NK-92 (cell line): ENCODE results near the gene GBGT1.

ENCODE experiments used
- DNase-seq: peaks from one replicate; lab custom pipeline; 2025; ENCODE audit not compliant: unreplicated experiment; lab: John Stamatoyannopoulos, UW

The GBGT1 gene

GRCh38 chr9:133117271-133118178 lies 46.2 kb downstream of the GBGT1 start:
- DNase-seq, result no peak

- DNase-seq, result no peak
Measured at GRCh38 chr9:133116346-133117231, 47.1 kb downstream of the GBGT1 start.

- DNase-seq, result no peak
Measured at GRCh38 chr9:133115604-133116345, 47.9 kb downstream of the GBGT1 start.

DNA sequence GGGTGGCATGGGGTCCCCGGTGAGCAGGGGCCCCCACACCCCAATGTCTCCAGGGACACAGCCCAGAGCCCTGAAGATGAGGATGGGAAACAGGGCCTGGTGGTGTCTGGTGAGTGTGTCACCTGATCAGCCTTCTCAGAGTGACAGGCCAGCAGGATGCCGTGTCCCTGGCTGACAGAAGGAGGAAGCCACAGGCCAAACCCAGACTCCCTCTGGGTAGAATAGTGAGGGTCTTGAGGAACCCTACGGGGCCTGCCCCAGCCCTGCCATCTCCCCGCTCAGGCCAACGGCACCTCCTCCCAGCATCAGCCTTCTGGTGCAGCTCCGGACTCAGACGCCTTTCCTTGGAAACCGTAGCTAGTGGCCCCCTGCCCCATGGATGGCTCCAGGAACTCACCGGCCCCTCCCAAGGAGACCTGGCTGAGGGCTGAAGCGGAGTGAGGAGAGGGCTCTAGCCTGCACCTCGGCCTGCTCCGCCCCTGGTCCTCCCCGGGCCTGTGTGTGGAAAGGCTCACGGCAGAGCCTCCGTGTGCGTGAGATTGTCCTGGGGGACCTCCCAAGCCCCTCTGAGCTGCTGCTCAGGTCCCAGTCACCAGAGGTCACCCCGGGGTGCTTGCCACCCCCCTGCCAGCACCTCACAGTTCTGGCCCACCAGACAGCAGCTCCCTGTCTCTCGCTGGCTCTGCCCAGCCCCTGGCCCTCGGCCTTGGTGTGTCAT lies 48.7 kb downstream of the GBGT1 start:
- DNase-seq, result no peak

DNA sequence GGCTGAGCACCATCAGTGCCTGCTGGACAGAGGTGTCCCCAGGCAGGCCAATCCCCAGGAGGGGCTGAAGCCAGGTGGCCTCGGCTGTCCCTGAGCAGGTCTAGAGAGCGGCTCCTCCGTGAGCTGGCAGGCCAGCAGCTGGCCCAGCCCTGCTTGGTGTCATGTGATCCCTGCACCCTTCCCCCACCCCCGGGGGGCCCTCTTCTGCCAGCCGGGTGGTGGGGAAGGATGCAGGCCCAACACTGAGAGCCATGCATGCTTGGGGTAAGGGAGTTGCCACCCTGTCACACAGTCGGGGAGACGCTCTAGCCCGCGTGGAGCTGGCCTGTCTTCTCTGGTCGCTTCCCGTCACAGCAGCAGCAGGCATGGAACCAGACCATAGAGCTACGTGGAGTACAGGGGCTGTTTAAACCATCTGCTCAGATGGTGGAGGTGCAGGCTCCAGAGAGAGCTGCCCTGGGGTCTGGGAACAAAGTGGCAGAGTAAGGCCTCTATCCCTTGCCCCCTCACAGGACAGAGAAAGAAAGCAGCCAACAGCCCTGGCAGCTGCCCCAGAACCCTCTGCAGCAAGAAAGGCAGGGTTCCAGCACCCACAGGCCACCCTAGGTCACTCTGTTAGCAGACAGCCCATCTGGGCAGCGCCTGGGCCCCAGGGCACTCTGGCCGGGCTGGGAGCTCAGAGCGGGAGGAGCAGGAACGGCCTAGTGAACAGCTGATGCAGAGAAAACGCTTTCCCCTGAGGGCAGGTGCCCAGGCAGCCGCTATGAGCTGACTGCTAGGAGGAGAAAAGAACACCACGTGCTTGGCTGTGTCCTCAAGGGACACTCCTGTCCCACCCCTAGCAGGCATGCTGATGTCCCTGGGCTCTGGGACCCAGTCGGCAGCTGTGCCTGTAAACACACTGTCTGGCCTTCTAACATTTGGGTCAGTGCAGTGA lies 49.5 kb downstream of the GBGT1 start:
- DNase-seq, result no peak

DNA sequence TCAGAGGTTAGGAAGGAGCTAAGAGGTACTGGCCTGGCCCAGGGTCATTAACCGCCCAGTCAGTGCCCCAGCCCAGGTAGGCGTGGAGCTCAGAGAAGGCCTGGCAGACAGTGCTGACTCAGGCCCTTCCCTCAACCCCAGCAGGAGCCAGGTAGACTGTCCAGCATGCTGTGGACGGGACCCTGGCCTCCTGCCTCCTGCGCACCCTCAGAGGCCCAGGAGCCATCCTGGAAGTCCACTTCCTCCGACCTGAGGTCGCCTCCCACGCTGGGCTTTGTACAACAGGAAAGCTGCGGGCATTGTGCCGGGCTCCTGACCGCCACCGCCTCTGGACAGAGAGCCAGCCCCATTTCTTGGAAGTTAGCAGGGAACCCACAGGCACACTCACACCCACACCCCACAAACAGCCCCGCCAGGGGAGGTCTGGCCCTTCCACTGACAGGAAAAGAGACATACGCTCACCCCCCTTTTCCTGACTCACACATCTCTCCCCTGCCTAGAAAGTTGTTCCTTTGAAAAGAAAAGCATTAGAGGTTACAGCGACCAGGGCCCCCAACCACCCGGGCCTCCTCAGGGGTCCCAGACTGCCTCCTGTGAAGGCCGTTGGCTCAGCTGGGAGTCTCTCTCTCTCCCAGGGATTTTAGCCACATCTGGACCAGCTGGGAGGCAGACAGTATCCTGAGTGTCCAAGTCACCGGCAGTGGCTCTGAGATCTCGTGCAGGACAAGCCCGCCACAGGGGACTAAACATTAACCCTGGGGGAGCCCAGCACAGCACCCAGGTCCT lies 50.4 kb downstream of the GBGT1 start:
- DNase-seq, result no peak

DNA sequence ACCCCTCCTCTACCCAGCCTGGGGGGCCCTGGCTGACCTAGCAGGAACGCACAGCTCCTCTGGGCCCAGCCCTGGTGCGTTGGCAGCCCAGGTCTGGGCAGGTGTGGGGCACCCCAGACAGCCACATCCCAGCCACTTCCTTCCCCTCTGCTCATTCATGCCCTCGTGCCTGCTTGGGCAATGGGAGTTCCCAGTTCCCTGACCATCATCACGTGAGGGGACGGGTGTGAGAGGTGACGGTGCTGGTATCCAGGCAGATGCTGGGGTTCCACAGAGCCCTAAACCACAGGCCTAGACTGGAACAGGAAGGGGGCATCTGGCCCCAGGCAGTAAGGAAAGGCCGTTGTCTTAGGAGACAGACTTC lies 51.1 kb downstream of the GBGT1 start:
- DNase-seq, result no peak

DNA sequence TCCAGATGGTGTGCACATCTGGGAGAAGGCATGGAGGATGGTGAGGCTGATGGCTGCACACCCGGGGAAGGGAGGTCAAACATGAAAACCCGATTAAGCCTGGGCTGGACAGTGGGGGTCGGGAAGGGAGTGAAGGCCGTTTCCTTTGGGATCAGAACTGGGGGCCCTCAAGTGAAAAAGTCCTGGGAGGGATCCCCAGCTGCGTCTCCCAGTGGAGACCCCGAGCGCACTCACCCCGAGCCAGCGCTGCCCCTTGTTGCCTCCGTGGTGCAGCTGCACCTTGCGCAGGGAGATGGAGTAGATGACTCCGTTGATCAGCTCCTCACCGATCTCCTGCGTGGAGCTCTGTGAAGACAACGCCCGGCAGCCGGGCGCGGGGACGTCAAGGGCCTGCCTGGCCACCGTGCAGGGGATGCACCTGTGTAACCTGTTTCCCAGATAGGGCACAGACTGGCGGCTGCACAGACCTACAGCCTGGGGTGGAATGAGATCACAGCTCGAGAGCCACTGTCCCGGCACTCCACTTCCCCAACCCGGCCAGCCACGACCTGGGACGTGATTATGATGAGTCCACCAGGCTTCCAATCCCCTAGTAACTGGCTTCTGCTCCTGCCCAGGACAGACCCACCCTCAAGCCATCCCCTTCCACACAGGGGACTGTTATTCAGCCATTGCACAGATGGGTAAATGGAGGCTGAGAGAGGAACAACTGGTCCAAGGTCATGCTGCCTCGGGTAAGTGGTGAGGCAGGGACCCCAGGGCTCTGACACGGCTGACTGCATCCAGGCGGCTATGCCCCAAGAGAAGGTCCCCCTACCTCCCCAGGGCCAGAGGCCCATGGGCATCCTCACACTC lies 51.7 kb downstream of the GBGT1 start:
- DNase-seq, result no peak

DNA sequence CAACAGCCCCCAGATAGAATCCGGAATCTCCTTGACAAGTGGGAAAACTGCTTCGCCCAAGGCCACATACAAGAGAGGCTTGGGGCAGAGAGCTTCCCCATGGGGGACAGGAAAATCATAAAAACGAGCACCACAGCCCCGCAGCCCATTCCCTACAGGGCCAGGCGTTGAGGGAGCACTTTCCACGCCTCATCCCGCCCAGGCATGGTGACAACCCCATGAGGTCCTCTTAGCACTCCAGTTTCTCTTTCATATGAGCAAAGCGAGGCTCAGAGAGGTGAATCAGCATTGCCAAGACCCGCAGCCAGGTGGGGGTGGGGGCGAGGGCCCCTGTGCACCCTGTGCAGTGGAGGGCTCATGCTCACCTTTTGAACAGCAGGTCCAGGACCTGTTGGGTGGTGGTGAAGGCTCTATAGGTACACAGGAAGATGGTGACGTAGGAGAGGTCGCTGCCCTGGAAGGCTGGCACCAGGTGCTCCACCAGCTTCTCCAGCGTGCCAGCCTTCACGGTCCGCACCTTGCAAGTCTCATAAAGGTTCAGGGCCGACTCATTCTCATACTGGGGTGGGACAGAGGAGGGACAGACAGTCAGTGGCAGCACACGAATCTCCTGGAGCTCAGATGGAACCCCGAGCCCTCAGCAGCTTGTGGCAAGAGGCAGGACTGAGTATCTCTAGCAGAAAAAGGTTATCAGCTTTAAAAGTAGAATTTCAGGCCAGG lies 53.6 kb downstream of the GBGT1 start:
- no peak for DNase-seq

- no peak for DNase-seq
Measured at GRCh38 chr9:133108794-133109641, 54.7 kb downstream of the GBGT1 start.

DNA sequence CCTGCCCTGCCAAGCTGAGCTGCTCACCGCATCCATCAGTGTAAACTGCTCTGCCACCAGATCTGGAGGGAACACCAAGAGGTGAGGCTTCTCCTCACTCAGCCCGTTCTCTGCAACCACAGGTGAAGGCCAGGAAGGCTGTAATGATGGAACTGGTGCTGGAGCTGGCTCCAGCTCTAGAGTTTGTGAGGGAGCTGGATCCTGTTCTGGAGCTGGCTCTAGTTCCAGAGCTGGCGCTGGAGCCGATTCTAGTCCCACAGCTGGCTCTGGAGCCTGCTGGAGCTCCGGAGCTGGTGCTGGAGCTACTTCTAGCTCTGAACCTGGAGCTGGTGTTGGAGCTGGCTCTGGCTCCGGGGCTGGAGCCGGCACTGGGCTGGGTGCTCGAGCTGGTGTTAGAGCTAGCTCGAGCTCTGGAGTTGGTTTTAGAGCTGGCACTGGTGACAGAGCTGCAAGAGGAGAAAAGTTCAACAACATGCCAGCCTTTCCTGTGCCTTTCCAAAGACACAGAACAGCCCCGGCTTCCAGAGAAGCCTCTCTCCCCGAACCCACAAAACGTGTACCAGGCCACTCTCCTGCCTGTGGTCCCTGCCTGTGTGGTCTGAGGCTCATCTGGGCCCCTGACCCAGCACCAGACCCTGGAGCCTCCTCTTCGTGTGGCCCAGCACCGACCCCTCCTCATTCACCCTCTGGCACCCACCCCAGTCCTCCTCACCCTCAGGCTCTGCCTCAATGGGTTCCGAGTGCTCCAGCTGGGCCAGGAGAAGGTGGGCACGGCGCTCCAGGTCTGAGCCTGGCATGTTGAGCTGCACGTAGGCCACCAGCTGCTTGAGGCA lies 55.5 kb downstream of the GBGT1 start:
- DNase-seq, result no peak

DNA sequence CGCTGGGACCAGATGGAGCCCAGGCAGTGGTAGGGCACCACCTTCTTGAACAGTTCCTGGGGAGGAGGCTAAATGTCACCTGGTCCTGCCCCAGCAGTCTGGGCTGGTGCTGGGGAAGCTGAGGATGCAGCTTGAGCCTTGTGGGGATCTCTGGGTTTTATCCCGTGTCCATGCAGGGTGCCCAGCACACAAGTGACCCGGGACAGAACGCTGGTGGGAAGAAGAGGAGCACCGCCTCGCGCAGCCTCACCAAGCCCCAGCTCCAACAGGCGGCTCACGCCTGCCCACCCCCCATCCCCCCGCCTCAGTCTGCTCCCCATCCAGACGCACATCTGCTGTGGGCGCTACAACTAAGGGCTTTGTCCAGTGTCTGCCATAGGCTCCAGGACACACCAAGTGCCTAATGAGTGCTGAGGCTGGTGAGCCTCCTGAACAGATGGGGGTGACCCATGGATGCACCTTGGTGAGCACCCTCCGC lies 56.4 kb downstream of the GBGT1 start:
- DNase-seq, result no peak

DNA sequence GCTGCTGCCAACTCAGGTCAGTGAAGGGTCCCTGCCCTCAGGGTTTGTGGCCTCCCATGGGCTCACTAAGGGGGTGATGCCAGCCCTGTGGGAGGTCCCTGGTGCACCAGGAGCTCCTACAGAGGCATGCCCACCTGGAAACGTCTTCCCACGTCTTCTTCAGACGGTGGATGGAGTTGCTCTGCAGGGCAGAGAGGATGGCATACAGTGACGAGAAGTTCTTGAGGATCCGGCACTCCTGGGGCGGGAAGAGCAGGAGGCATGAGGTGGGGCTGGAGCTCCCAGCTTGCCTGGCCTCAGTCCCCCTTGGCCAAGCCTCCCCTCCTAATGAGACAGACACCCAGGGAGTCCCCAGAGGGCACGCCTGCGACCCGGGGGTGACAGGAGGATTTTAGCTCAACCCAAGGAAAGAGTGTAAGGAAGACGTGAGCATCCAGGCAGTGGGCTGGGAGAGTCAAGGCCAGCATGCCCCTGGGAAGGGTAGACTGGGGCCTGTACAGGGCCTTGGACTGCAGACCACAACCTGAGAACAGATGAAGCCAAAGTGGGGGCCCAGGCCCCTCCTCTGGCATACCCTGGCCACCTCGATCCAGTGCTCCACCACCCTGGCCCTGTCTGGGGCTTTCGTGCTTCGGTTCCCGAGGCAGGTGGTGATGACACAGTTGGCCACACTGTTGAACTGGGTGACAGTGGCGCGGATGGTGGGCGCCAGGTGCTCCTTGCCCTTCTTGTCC lies 57.0 kb downstream of the GBGT1 start:
- DNase-seq, result no peak

DNA sequence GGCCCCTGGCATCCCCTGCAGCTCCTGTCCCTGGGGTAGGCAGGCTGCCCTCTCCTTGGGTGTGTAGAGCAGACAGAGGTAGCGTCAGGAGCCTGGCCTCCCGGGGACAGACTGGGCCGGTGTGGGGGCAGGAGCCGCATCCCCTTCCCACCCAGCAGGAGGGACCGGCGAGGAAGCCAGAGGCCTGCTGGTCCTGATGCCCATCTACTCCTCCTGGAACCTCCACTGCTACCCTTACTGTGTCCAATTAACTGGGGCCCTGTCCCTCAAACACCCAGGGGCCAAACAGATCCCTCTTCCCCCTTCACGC lies 58.3 kb downstream of the GBGT1 start:
- DNase-seq, result no peak
